GM12872 (cell line): ENCODE results near the gene PRKAG1.
A peak's percentile ranks its signal among the peaks of the same experiment; 100 is the strongest.

ENCODE experiments used
- TF ChIP-seq, protein P1 (sequence below): IDR thresholded peaks from 3 replicates; pipeline ENCODE4 v1.5.1; 2011; ENCODE audit warnings: low read depth, mild to moderate bottlenecking, low read length, moderate library complexity; ENCODE audit not compliant: insufficient read depth

PRKAG1 gene

DNA sequence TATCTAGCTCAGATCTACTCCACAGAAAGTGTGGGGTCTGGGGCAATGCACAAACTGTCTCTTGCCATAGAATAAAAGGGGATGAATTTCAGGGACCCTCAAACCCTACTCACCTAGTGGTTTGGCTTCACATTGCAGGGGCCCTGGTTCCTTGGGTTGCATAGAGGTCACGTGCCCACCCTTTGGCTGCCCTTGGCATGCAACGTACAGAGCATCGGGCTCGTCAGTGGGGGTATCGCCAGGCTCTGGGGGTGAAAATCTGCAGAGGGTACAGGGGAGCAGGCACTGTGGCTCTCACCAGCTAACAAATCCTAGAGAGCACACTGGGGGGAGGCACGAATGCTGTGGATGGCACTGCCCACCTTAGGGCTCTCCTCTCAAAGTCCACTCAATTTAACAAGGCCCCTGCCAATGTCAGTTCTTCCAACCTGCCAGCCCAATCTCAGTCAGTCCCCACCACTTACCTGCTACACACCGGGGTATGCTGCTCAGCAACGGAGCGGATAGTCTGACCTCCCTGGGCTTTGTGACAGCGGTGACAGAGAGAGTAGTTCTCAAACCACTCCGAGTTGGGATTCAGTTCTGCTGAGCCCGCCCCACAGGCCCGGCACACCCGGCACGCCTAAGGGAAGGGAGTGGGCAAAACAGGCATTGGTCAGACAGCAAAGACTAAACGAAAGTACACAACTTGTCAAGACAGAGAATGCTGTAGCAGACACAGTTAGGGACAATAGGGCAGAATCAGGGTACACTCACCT is 34.1 kb upstream of the PRKAG1 start:
- TF ChIP-seq, protein P1, sequence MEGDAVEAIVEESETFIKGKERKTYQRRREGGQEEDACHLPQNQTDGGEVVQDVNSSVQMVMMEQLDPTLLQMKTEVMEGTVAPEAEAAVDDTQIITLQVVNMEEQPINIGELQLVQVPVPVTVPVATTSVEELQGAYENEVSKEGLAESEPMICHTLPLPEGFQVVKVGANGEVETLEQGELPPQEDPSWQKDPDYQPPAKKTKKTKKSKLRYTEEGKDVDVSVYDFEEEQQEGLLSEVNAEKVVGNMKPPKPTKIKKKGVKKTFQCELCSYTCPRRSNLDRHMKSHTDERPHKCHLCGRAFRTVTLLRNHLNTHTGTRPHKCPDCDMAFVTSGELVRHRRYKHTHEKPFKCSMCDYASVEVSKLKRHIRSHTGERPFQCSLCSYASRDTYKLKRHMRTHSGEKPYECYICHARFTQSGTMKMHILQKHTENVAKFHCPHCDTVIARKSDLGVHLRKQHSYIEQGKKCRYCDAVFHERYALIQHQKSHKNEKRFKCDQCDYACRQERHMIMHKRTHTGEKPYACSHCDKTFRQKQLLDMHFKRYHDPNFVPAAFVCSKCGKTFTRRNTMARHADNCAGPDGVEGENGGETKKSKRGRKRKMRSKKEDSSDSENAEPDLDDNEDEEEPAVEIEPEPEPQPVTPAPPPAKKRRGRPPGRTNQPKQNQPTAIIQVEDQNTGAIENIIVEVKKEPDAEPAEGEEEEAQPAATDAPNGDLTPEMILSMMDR, result peak; percentile 20; the same call in 1 of the 3 replicates

DNA sequence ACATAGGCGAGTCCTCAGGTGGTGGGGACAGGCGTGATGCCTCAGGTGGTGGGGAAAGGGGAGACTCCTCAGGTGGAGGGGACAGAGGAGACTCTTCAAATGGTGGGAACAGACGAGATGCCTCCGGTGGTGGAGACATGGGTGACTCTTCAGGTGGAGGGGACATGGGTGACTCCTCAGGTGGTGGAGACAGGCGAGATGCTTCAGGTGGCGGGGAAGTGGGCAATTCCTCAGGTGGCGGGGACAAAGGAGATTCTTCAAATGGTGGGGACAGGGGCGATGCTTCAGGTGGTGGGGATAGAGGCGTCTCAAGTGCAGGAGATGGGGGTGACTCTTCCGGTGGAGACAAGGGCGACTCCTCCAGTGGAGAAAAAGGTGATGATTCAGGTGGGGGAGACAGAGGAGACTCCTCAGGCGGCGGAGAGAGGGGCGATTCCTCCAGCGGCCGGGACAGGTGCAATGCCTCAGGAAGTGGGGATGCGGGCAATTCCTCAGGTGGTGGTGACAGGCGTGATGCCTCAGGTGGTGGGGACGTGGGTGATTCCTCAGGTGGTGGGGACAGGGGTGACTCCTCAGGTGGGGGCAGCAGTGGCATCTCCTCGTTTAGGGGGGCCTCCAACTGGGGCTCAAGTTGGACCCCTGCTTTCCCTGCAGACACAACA is 33.3 kb upstream of the PRKAG1 start:
- TF ChIP-seq, protein P1, result no peak

DNA sequence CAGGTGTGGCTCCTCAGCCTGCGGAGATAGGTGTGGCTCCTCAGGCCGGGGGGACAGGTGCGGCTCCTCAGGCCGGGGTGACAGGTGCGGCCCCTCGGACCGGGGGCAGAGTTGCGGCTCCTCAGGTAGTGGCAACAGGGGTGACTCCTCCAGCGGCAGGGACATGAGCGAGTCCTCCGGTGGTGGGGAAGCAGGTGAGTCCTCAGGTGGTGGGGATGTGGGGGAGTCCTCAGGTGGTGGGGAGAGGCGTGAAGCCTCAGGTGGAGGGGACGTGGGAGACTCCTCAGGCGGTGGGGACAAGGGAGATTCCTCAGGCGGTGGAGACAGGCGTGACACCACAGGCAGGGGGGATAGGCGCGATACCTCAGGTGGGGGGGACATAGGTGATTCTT is 32.8 kb upstream of the PRKAG1 start:
- TF ChIP-seq, protein P1, result no peak

DNA sequence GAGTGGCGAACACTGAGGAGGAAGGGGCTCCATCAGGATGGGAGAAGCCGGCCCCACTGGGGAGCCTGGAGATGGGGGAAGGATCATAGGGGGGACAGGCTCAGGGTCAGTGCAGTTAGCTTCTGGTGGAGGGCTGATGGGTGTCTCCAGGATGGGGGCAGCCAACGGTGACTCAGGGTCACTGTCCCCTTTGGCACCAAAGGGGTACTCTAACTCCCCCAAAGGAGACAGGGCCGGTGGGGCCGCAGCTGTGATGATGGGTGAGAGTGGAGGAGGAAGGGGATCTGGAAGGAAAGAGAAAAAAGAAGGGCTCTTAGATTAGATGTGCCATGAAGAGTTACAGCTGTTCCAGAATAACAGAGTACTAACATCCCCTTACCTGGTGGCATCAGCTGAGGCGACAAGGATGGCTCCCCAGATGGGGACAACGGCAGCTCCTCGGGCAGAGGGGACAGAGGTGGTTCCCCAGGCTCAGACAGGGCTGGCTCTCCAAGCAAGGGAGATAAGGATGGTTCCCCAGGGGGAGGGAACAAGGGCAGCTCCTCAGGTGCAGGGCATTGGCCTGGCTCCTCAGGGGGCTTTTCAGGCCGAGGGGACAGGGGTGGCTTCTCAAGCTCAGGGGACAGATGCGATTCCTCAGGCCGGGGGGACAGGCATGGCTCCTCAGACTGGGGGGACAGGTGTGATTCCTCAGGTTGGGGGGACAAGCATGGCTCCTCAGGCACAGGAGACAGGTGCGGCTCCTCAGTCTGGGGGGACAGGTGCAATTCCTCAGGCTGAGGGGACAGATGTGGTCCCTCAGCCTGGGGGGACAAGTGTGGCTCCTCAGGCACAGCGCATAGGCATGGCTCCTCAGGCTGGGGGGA is 32.2 kb upstream of the PRKAG1 start:
- TF ChIP-seq, protein P1, result no peak

DNA sequence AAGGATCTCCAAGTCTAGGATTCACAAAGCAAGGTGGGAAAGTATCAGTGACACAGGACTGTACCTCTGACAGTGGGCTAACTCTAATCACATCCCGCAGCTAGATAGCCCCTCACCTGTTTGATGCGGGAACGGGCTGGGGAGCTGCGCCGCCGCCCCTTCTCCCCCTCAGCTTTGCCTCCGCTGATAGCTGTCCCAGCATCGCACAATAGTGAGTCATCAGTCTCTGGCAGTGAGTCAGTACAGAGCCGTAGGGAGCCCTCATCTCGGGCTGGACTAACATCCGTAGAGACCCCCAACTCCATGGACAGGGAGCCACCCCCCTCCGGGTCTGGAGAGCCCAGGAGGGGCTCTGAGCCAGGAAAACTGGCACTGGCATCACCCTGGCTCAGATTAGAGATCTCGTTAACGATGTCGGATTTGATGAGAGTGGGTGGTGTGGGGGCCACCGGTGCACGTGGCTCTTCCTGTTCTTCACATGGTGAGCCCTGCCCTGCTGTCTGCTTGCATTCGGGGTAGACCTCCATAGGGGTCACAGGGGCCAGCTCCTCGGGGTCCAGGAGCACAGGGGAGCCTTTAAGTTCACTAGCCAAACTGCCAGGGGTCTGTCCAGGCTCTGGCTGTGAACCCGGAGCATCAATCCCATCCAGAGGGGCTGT is 31.1 kb upstream of the PRKAG1 start:
- TF ChIP-seq, protein P1, result no peak

DNA sequence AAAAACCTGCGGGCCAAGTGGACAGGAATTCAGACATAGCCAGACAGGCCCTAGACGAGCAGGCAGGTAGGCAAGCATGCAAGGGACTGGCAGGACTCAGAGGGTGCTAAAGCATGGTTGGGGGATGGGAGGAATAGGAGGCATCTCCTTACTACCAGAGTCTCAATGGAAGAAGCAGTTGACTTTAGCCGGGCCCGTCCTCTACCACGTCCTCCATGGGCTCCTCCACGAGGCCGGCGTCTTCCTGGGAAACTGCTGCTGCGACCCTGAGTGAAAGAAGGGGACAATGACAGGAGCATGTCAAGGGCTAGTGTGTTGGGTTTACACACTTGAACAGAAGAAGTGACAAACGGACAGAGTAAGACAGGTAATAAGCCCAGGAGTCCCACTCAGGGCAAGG is 30.4 kb upstream of the PRKAG1 start:
- TF ChIP-seq, protein P1, result no peak
